Activated CD4-positive, CD25-positive, alpha-beta regulatory T cell treated with anti-CD3 and anti-CD28 coated beads, Interleukin-2, amount 50 U/mL, for 24 hours (primary cell): ENCODE results near the gene LMX1B.
"Not testable (repeated sequence)": the region's sequence is repeated elsewhere in the genome, so short reads cannot be mapped to it uniquely, and the experiment has no call there.

ENCODE experiments used
- ATAC-seq, 2 donors: fragments of 150-1000 bp; cut with Tn5 transposase; one replicate each; pipeline ENCODE4 v1.10.0; 2021; ENCODE audit warnings: mild to moderate bottlenecking in 1 of 2, moderate library complexity in 1 of 2

LMX1B gene

DNA sequence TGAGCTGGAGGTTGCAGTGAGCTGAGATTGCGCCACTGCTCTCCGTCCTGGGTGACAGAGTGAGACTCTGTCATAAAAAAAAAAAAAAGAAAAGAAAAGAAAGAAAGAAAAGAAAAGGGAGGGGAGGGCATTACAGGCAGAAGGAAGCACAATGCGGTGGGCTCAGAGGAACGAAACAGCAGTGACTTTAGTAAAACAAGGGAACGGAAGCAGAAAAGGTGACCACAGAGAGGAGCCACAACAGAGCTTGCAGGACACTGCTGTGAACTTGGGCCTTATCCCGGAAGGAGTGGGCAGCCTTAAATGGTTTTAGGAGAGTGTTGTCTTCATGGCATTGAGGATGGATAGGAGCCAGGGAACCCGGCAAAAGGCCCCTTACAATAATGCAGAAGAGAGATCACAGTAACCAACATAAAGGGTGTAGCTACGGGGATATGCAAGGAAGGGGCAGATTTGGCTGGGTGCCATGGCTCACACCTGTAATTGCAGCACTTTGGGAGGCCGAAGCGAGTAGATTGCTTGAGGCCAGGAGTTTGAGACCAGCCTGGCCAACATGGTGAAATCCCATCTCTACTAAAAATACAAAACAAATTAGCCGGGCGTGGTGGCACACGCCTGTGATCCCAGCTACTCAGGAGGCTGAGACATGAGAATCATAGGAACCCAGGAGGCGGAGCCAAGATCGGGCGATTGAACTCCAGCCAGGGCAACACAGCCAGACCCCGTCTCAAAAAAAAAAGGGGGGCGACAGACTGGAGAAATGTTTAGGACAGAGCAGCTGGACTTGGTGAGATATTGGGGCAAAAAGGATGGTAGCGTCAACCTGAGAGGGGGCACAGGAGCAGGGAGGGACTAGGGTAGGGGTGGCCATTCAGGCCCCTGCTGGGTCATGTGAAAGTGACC lies 107.2 kb downstream of the LMX1B start:
- ATAC-seq = no peak

DNA sequence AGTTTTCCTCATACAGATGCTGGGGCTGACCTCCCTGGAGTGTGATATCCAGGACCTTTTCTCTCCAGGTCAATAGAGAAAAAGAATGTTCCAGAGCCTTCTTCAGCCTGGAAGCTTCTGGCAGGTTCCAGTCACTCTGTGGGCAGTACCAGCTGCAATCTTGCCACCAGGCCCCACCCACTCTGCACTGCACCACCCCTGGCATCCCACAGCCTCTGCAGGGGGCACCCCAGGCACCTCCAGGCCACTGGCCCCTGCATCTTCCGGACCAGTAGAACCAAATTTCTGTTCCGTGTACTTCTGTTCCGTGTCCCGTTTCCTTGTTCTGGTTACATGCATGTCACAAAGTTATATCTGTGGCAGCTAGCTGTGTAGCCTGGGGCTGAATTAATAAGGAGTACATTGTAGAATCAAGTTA lies 107.8 kb downstream of the LMX1B start:
- ATAC-seq = no peak

DNA sequence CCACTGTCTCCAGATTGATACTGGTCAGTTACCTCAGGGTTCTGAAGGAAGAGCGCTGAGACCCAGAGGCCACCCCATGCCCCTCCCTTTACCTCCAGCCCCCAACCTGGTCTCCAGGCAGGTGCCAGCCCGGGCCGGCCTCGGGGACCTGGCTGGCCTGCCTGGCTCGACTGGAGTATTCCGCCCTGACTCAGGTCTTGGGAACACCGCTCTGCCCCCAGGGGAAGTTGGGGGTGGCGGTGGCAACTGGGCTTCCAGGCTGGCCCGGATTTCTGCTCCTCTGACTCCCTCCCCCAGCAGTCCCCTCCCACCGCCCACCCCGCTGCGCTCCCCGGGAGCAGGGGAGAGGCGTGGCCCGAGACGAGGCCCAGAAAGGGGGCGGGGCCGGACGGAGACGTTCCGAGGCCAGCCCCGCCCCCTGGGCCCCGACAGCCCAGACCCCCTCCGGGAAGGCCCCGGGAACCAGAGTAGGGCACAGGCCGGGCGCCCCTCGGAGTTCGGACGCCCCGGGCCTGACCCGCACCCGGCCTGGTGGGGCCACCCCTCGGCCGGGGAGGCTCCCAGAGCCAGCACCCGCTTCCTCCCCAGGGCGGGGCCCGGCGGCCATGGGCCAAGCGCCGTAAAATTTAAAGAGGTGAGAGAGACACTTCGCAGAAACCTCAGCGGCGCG lies 108.7 kb downstream of the LMX1B start:
- ATAC-seq = peak; percentile 71 to 73

DNA sequence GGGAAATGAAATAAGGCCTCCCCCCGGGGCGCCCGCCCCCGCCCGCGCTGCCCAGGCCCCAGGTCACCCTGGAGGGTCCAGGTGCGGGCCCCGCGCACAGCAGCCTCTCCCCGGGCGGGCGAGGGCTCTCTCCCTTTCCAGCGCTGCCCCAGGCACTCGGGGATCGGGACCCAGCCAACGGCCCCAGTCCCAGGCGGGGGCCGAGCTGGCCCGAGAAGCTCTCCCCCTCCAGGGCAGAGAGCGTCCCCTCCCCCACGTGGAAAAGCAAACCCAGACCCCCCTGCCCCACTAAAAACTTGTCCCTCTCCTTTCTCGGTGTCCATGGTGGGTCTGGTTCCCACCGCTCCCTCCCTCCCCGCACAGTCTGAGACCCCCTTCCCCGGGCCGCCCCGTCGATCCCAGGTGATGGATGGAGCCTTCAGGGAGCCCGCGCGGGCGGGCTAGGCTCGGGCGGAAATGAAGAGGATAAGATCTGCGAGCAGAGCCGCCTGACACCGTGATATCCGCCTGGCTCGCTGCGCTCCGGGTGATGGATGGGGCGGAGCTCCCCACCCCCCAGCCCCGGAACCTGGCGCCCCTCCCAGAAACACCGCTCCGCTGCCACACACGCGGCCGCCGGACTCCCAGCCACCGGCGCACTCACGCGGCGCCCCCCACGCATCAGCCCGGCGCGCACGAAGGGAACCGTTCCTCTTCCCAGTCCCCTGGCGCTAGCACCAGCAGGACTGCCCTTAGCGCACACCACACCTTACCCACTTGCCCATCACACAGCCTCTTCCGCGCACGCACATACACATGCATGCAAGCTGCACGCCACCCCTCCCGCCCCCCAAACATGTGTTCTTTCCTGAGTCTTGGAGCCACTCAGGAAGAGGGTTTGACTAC lies 109.4 kb downstream of the LMX1B start:
- peak; percentile 76 to 78 for ATAC-seq

- no peak for ATAC-seq
Measured at GRCh38 chr9:126723807-126724172, 110.1 kb downstream of the LMX1B start.

GRCh38 chr9:126724226-126724625 lies 110.5 kb downstream of the LMX1B start:
- ATAC-seq = no peak

DNA sequence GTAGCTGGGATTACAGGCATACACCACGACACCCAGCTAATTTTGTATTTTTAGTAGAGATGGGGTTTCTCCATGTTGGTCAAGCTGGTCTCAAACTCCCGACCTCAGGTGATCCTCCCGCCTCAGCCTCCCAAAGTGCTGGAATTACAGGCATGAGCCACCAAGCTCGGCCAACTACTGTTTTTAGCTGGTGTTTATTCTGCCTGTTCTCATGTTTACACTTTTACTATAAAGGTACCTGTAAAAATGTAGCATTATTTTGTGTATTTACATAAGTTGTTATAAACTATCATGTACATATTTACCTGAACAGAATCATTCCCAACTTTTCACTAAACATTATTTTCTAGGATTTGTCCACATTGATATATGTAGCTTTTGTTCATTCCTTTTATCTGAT lies 111.8 kb downstream of the LMX1B start:
- not testable (repeated sequence) for ATAC-seq

DNA sequence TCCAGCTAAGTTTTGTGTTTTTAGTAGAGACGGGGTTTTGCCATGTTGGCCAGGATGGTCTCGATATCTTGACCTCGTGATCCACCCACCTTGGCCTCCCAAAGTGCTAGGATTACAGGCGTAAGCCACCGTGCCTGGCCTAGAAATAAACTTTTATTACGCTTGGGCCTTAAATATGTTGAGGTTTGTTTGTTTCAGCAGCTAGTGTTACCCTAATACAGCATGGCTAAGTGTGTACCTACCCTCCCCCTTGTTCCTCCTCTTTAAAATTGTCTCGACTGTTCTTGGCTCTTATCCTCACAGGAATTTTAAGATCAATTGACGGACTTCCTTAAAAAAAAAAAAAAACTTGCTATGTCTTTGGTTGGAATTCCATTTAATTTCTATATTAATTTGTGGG lies 114.5 kb downstream of the LMX1B start:
- not testable (repeated sequence) for ATAC-seq

- ATAC-seq = not testable (repeated sequence)
Measured at GRCh38 chr9:126730592-126730991, 116.9 kb downstream of the LMX1B start.

DNA sequence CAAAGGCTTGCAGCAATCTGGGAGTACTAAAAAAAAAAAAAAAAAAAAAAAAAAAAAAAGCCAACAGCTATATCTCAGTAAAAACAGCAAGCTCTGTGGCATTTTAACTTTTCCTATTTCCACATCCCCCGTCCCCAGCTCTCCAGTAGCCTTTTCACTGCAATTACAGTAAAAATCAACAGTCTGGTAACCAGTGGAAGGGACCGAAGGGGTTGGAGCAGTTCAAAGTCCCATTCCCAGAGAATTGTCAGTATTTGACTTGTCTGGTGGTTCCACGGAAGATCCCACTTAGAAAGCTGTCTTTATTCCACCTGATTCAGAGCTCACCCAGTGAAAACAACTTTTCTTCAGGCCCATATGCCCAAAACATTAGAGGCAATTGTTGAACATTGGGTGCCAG lies 119.3 kb downstream of the LMX1B start:
- ATAC-seq = no peak

GRCh38 chr9:126734877-126735276 lies 121.1 kb downstream of the LMX1B start:
- no peak for ATAC-seq

DNA sequence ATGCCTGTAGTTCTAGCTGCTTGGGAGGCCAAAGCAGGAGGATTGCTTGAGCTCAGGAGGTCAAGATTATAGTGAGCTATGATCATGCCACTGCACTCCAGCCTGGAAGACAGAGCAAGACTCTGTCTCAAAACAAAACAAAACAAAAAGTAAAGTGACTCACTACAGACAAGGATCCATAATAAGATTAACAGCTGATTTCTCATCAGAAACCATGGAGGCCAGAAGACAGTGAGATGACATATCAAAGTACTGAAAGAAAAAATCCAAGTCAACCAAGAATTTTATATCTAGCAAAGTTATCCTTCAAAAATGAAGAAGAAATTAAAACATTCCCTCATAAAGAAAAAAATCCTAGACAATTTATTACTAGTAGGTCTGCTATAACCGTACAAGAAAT lies 121.8 kb downstream of the LMX1B start:
- no peak for ATAC-seq

- ATAC-seq = no peak
Measured at GRCh38 chr9:126738553-126738952, 124.8 kb downstream of the LMX1B start.

DNA sequence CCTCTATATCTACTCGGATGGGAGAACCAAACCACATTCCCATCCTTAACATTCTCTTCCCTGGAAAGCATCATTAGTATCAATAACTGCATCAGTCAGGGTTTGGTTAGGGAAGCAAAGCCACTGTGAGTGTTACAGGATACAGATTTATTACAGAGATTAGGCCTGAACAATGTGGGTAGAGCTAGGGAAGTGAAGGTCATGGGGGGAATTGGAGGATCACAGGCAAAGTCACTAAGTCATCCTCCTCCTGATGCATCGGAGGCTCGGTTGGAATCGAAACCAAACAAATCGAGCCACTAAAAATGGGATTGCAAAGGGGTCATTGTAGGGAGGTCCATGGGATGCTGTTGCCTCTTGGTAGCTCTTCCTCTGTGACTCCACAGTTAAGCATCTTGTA lies 129.3 kb downstream of the LMX1B start:
- ATAC-seq = no peak

- no peak for ATAC-seq
Measured at GRCh38 chr9:126745574-126746411, 132.1 kb downstream of the LMX1B start.
